GM20000 (cell line): ENCODE data around the gene LRATD1.

Source experiments
- DNase-seq: peaks from one replicate; pipeline ENCODE4 v3.0.0; 2012; ENCODE audit warnings: low spot score
- TF ChIP-seq, protein P1 (sequence below): IDR thresholded peaks from 2 replicates; pipeline ENCODE4 v1.5.1; 2012; ENCODE audit warnings: mild to moderate bottlenecking, control low read depth; ENCODE audit errors: extremely low read depth, missing control alignments

Gene LRATD1

DNA sequence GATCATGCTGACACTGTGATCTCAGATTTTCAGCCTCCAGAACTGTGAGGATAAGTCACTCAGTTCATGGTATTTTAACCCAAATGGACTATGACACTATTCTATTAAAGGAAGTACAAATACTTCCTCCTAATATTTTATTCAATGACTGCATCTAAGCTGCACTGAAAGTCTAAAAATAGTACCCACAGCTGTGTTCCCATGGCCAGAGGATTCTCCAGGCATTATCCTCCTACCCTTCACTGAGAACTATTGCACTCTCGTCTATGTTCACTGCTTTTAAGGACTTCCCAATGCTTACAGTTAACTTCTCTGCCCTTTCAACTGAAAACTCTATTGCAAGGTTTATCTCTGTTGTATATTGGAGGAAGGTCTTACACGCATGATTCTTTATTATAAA lies 15.2 kb downstream of the LRATD1 start:
- DNase-seq, result no peak
- TF ChIP-seq, protein P1, sequence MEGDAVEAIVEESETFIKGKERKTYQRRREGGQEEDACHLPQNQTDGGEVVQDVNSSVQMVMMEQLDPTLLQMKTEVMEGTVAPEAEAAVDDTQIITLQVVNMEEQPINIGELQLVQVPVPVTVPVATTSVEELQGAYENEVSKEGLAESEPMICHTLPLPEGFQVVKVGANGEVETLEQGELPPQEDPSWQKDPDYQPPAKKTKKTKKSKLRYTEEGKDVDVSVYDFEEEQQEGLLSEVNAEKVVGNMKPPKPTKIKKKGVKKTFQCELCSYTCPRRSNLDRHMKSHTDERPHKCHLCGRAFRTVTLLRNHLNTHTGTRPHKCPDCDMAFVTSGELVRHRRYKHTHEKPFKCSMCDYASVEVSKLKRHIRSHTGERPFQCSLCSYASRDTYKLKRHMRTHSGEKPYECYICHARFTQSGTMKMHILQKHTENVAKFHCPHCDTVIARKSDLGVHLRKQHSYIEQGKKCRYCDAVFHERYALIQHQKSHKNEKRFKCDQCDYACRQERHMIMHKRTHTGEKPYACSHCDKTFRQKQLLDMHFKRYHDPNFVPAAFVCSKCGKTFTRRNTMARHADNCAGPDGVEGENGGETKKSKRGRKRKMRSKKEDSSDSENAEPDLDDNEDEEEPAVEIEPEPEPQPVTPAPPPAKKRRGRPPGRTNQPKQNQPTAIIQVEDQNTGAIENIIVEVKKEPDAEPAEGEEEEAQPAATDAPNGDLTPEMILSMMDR, result no peak

- no peak for DNase-seq
- TF ChIP-seq, protein P1, result no peak
Measured at GRCh38 chr2:14650066-14650465, 17.5 kb downstream of the LRATD1 start.

- DNase-seq, result no peak
- TF ChIP-seq, protein P1, result no peak
Measured at GRCh38 chr2:14654835-14655282, 22.3 kb downstream of the LRATD1 start.

GRCh38 chr2:14656146-14656545 lies 23.6 kb downstream of the LRATD1 start:
- TF ChIP-seq, protein P1, result no peak
- no peak for DNase-seq

DNA sequence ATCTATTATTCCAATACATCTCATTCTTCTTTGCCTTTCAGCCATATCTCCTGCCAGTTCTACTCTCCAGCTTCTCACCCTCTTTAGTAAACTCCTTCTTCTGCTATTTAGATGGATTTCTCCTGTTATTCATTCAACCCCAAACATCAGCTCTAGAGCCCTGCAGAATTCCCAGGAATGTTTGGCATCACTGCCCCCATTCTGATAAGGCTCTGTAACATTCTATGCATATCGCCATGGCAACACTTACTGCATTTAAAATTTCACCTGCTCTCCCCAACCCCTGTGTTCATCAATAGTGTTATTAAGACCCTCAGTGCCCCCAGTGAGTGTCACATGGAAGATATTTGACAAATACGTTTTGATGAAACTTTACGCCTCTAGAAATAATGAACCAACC lies 28.6 kb downstream of the LRATD1 start:
- no peak for DNase-seq
- TF ChIP-seq, protein P1, result no peak

DNA sequence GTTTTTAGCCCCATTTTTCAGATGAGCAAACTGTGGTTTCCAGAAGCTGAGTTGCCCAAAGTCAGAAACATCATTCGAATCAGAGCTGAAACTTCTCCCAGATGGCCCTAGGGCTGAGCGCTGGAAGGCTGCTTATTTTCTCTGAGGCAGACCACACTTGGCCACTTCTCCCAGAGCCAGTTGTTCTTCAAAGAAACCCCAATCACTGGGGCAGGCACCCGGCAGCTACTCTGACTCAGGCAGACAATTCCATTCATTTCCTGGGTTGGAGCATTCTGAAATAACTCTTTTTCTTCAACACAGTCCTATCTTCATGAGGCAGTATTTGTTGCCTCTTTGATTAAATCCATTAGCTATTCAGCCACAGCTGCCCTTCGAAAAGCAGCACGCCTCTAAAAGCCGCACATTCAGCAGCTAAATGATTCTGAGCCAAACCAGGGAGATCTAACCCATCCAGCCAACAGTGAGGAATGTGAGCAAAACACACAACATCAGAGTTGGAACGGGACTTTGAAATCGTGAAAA lies 40.9 kb downstream of the LRATD1 start:
- TF ChIP-seq, protein P1, result no peak
- no peak for DNase-seq

- TF ChIP-seq, protein P1, result no peak
- no peak for DNase-seq
Measured at GRCh38 chr2:14675489-14675888, 43.0 kb downstream of the LRATD1 start.
